ENCODE measurements around the gene PFKL.

The PFKL gene

DNA sequence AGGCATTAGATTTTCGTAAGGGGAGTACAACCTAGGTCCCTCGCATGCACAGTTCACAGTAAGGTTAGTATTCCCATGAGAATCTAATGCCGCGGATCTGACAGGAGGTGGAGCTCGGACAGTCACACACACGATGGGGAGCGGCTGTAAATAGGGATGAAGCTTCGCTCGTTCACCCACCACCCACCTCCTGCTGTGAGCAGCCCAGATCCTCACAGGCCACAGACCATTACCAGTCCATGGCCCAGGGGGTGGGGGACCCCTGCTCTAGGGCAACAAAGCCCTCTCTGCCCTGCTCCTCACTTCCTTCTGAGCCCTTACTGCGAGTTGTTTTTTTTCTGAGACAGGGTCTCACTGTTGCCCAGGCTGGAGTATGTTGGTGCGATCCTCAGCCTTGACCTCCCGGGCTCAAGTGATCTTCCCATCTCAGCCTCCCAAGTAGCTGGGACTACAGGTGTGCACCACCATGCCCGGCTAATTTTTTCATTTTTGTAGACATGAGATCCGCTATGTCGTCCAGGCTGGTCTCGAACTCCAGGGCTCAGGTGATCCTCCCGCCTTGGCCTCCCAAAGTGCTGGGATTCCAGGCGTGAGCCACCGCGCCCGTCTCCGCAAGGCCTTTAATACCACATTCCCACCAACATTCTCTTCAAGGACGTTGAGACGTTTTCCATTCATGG lies 74.9 kb downstream of the PFKL start:
- DNase-seq (ENCODE audit: low read depth, low spot score): no peak
- no peak overlapping the region for H3K27ac ChIP-seq

DNA sequence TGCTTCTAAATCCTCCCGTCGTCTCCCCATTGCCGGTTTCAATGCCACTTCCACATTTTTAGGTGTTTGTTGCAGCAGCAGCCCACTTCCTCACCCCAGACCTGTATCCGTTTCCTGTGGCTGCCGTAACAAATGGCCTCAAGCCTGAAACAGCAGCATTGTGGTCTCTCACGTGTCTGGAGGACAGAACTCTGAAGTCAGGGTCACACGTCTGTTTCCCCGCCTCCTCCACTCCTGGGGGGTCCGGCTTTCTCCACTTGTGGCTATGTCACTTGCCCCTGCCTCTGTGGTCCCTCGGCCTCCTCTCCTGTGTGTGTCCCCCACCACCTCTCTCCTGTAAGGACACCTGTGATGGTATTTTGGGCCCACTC lies 75.4 kb downstream of the PFKL start:
- no peak overlapping the region for H3K27ac ChIP-seq
- DNase-seq (ENCODE audit: low read depth, low spot score): no peak

DNA sequence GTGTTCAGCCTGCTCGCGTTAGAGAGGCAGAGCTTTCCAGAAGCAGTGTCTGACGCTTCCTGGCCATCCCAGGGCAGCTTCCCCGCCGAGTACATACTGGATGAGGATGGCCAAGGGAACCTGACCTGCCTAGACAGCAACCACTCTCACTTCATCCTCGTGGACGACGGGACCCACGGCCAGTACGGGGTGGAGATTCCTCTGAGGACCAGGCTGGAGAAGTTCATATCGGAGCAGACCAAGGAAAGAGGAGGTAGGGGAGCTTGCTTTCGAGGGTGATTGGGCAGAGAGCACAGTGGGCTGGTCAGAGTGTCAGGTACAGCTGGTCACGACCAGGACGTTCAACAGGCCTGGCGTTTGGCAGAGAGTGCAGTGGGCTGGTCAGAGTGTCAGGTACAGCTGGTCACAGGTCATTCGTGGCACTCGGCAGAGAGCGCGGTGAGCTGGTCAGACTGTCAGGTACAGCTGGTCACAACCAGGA lies 75.9 kb downstream of the PFKL start:
- no peak for DNase-seq (ENCODE audit: low read depth, low spot score)
- H3K27ac ChIP-seq: no peak overlapping the region

DNA sequence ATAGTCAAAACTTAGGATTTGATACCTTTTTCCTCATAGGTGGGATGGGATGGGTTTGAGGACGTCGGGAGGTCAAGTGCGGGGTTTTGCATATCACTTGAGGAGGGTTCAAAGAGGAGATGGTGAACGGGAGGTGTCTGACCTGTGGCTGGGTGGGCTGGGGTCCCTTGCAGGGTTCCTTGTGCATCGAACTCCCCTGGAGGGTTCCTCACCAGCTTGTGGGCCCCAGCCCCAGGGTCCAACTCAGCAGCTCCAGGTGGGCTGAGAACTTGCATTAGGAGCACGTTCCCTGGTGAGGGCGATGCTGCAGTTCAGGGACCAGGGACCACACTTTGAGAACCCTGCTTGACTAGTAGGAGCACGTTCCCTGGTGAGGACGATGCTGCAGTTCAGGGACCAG lies 76.8 kb downstream of the PFKL start:
- no peak for DNase-seq (ENCODE audit: low read depth, low spot score)
- no peak overlapping the region for H3K27ac ChIP-seq

Measured in epithelial cell of prostate (primary cell).